Esophagus (tissue), 2 donors: Measurements from ENCODE around the gene NEMP1. TPM values are rescaled to one million over a fixed set of nuclear protein-coding genes. Genes with fewer than 3 reads are reported as not detected.

Experiments
- H3K27ac ChIP-seq, 2 donors: one replicate each; pipeline ENCODE4 v1.5.1; 2013; ENCODE audit warnings: low read depth in 2 of 2, mild to moderate bottlenecking in 2 of 2, inconsistent platforms in 1 of 2, low read length in 1 of 2, moderate library complexity in 1 of 2
- H3K27me3 ChIP-seq, 2 donors: one replicate each; pipeline ENCODE4 v1.6.1; 2013; ENCODE audit warnings: low read length in 2 of 2, control low read depth in 1 of 2, mild to moderate bottlenecking in 1 of 2; ENCODE audit not compliant: insufficient read depth in 2 of 2, control insufficient read depth in 1 of 2
- H3K36me3 ChIP-seq, 2 donors: one replicate each; pipeline ENCODE4 v1.6.1; 2013; ENCODE audit warnings: low read length in 1 of 2; ENCODE audit not compliant: control insufficient read depth in 2 of 2, insufficient read depth in 2 of 2
- H3K4me1 ChIP-seq, 2 donors: one replicate each; pipeline ENCODE4 v1.6.1; 2013; ENCODE audit warnings: low read length in 1 of 2; ENCODE audit not compliant: control insufficient read depth in 2 of 2, insufficient read depth in 2 of 2
- H3K4me3 ChIP-seq, 2 donors: one replicate each; pipeline ENCODE4 v1.5.1; 2013; ENCODE audit warnings: low read length in 2 of 2, mild to moderate bottlenecking in 2 of 2, low read depth in 1 of 2, moderate library complexity in 1 of 2
- H3K9me3 ChIP-seq, 2 donors: one replicate each; pipeline ENCODE4 v1.6.1; 2013; ENCODE audit warnings: mild to moderate bottlenecking in 2 of 2, low read depth in 1 of 2, low read length in 1 of 2, moderate library complexity in 1 of 2; ENCODE audit not compliant: control insufficient read depth in 2 of 2, insufficient read depth in 1 of 2
- WGBS, 2 donors: extraction: QIAGEN DNeasy Blood & Tissue Kit; methylation state at CpG; one replicate each; pipeline ENCODE4 v1.1.7; 2013; 5-methylcytosine and 5-hydroxymethylcytosine counted together
- polyA plus RNA-seq, 2 donors: library from polyadenylated mRNA; stranded (reverse); fragments of 200-250 nt; gene quantifications; one replicate each; pipeline ENCODE4 v1.2.3, GENCODE V29; 2013
- donor health status: healthy with polysubstance abuse.
- donor health status: Bipolar disorder and iron deficiency.

The NEMP1 gene
- polyA plus RNA-seq, 2 donors = 3.0 TPM

DNA sequence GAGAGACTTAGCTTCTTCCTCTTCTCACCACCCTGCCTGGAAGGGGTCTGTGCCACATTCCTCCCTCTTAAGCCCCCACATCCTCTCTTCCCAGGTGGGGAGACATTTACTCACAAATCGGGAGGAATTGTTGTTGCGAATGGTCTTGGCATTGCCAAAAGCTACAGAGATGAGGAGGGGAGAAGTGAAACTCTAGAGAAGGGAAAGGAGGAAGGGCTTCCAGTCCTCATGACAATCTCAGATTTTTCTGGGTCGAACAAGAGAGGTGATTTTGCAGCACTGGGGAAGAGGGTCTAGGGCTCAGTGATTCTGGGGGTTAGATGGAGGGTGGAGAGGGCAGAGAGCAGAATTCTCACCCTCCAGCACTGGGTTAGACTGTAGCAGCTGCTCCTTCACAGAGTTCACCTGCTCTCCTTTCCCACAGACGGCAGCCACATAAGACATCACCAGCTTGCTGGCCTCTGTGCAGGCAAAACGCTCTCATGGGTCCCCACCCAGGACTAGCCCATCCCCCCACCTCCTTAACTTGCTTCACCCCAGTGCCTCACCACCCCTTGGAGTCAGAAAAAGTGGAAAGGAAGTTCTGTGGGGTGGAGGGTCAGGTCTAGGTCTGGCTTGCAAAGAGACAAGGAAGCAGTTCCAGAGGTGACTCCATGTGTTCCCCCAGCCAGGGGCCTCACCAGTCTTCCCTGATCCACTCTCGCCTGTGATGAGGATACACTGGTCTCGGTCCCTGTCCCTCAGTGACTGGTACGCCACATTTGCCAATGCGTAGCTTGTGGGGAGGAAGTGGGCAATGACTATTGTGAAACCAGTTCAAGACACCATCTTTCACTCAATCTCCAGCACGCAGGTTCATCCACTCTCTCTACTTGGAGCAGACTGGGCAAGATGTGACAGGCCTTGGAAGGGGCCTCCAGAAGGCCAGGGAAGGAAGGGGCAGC, 31.4 kb downstream of the NEMP1 start:
- Histone ChIP-seq H3K4me3 (no peak overlapping the region), H3K4me1 (peaks cover 4% of the 10 kb centered on the region in 2 donors), H3K36me3 (no peaks in the 10 kb centered on the region), H3K27me3 (no peaks in the 10 kb centered on the region), H3K9me3 (no peaks in the 10 kb centered on the region), H3K27ac (no peak overlapping the region)
- WGBS, 2 donors = 60 to 73% methylated on average over 9 to 10 of the region's 10 CpGs

DNA sequence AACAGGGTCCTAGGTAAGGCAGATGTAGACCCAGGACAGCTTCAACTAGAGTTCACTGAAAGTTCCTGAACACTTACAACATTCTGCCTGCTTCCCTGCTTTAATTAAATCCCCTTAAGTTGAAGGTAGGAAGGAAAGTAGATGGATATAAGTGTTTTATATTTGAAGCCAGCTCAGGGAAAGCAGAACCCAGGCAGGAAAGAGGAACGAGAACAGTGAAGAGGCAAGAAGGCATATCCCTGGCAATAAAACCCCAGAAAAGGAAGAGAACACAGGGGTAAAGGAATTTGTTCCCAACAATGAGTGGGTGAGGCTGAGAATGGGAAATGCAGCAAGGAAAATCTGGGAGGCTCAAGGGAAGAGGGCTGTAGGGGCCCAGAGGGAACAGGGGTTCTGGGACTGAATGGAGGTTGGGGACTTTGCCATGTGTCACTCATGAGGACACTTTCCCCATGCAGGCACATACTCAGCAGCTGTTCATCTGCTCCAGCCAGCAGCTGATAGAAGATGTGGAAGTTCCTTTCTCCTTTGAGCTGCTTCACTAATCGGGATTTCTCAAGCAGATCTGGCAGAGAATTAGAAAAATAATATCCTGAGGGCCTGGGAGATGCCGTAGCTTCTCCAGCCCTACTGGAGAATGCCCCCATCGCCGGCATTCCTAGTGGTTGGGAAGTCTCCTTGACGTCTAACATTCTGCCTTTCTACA, 32.4 kb downstream of the NEMP1 start:
- 64 to 73% methylated on average over 6 of the region's 6 CpGs for WGBS, 2 donors

DNA sequence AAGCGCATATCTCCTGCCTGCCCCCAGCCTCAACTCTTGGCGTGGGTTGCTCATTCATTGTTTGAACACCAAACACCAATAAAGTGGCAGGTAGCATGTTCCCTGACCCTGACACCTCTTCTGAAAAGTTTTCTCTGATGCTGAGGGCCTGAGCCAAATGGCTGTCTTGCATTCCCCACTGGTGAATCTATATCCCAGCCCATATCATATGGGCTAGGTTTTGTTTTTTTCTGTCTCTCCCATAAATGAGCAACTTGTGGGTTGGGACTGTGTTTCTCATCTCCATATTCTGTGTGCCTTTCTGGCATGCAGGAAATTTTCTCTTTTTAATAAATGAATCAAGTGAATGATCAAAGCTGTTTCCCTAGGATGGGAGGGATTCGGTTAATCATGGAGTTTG, 33.7 kb downstream of the NEMP1 start:
- Histone ChIP-seq H3K4me3 (no peak overlapping the region), H3K9me3 (no peaks in the 10 kb centered on the region), H3K27me3 (no peaks in the 10 kb centered on the region), H3K36me3 (no peaks in the 10 kb centered on the region), H3K4me1 (peaks cover 3 to 4% of the 10 kb centered on the region in 2 donors), H3K27ac (no peak overlapping the region)
- 95% methylated on average over 3 of the region's 3 CpGs for WGBS, 2 donors

More for the DNA sequence above, 32.4 kb downstream of the NEMP1 start:
- Histone ChIP-seq H3K27me3 (no peaks in the 10 kb centered on the region), H3K4me1 (peaks cover 4% of the 10 kb centered on the region in 2 donors), H3K4me3 (no peak overlapping the region), H3K9me3 (no peaks in the 10 kb centered on the region), H3K36me3 (no peaks in the 10 kb centered on the region), H3K27ac (no peak overlapping the region)

DNA sequence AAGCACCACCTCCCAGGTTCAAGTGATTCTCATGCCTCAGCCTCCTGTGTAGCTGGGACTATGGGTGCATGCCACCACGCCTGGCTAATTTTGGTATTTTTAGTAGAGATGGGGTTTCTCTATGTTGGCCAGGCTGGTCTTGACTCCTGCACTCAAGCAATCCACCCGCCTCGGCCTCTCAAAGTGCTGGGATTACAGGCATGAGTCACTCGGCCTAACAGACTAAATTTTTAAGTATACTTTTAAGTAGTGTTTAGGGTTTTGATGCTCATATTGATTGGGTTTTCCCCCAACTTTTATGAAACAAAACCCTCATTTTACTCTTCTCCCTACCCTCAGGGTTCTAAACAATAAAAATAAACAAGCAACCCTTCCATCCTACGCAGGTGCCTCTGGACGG, 34.1 kb downstream of the NEMP1 start:
- no peaks in the 10 kb centered on the region for H3K36me3 ChIP-seq
- 82 to 84% methylated on average over 6 of the region's 6 CpGs for WGBS, 2 donors
- no peaks in the 10 kb centered on the region for H3K27me3 ChIP-seq
- no peak overlapping the region for H3K27ac ChIP-seq
- H3K9me3 ChIP-seq = no peaks in the 10 kb centered on the region
- peaks cover 2 to 4% of the 10 kb centered on the region in 2 donors for H3K4me1 ChIP-seq
- H3K4me3 ChIP-seq = no peak overlapping the region

DNA sequence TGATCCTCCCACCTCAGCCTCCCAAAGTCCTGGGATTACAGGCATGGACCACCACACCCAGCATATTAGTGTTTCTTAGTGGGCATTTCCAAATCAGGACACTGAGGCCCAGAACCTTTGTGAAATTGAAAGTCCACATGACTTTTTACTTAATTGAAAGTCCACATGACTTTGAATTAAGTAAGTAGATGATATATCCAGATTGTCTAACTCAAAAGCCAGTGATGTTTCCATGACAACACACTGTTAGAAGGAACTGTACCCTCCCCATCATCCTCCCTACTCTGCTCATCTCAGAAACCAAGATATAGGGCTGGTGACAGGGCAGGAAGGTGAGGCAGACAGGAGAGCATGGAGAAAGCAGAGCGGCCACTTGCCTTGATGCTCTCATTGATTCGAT, 35.9 kb downstream of the NEMP1 start:
- Histone ChIP-seq H3K27ac (no peak overlapping the region), H3K36me3 (no peaks in the 10 kb centered on the region), H3K4me3 (no peak overlapping the region), H3K4me1 (peaks cover 2 to 4% of the 10 kb centered on the region in 2 donors), H3K27me3 (no peaks in the 10 kb centered on the region), H3K9me3 (no peaks in the 10 kb centered on the region)
- WGBS, 2 donors = 95 to 97% methylated on average over 2 of the region's 2 CpGs

DNA sequence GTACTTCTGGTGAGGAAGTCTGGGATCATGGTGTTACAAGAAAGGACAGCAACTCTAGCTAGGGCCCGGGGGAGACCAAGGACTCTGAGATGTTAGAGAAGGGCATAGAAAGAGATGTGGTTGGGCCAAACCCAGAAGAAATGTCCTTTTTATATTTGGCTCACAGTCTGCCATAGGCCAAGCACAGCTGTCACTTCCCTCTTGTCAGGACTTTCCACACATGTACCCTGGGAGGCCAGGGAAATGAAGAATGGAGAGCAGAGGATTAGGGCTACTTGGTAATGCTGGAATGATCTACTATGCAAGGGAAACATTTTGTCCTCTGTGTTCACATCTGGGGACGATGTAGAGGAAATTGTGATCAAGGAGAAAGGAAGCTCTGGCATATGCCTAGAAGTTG, 37.8 kb downstream of the NEMP1 start:
- no peak overlapping the region for H3K4me3 ChIP-seq

DNA sequence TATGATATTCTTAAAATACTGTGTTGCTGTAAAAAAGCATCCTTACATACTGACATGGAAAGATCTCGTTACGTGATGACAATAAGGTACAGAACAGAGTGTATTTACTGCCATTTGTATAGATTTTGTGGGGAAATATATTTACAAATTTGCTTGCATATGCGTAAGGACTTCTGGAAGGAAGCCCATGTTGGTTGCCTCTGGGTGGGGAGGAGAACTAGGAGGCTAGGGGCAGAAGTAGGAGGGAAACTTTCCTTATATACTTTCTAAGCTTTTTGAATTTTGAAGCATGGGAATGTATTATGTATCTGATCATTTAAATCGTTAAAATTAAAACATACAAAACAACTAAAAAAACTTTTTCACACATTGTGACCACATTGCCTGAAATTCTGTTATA, 38.4 kb downstream of the NEMP1 start:
- no peaks in the 10 kb centered on the region for H3K27me3 ChIP-seq
- H3K9me3 ChIP-seq = no peaks in the 10 kb centered on the region
- 90 to 91% methylated on average over 4 of the region's 4 CpGs for WGBS, 2 donors
- peaks cover 0 to 2% of the 10 kb centered on the region in 2 donors for H3K4me1 ChIP-seq
- H3K4me3 ChIP-seq = no peak overlapping the region
- H3K36me3 ChIP-seq = no peaks in the 10 kb centered on the region
- H3K27ac ChIP-seq = no peak overlapping the region

More for the DNA sequence above, 37.8 kb downstream of the NEMP1 start:
- 66 to 74% methylated on average over 2 of the region's 2 CpGs for WGBS, 2 donors
- Histone ChIP-seq H3K4me1 (peaks cover 0 to 2% of the 10 kb centered on the region in 2 donors), H3K27me3 (no peaks in the 10 kb centered on the region), H3K36me3 (no peaks in the 10 kb centered on the region), H3K27ac (no peak overlapping the region), H3K9me3 (no peaks in the 10 kb centered on the region)

DNA sequence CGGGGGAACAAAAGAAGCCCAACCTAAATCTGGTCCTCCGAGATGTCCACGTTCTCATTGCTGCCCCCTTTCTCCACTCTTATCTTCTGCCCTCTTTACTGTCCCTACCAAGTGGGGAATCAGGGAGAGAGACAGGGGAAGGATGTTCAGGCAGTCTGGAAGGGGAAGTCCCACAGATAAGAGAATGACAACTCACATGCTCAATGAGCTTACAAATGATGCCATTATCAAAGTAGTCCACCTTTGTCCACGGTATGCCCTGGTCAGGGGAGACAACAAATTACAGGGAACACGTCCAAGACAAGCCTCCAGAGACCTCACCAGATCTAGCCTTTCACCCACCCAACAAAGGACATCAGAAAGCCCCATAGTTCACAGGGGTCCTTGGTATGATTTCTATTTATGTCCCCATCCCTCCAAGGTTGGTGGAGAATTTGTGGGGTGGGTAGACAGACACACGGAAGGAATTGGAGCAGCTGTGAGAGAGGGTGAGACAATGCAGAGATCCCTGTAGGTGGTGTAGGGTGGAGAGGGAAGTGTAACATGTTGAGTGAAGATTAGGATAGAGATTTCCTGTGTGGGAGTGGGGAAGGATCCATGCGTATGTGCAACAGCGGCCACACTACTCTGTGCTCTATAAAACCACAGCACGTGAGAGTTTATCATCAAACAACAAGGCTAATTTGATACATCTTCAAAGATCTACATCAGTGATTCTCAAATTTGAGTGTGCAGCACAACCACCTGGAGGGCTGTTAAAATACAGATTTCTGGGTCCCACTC, 39.4 kb downstream of the NEMP1 start:
- no peaks in the 10 kb centered on the region for H3K36me3 ChIP-seq

DNA sequence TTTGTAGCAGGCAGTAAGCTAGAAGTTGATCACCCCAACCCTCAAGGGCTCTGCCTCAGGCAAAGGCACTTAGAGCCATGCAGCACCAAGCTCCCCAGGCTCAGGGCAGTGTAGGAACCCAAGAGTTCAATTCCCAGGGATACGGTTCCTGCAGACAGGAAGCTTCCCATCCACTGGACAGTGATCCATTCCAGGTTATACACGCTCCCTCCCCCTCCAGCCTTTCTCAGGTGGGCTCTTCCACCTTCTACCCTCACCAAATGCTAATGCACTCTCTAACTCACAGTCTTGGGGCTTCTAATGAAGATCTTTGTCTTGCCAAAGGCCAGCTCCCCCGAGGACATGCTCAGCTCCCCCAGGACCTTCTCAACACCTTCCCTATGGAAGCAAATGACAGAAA, 41.3 kb downstream of the NEMP1 start:
- no peak overlapping the region for H3K27ac ChIP-seq
- no peaks in the 10 kb centered on the region for H3K9me3 ChIP-seq
- H3K27me3 ChIP-seq = no peaks in the 10 kb centered on the region
- no peaks in the 10 kb centered on the region for H3K36me3 ChIP-seq
- H3K4me3 ChIP-seq = no peak overlapping the region
- WGBS, 2 donors = 71 to 77% methylated on average over 3 of the region's 3 CpGs
- H3K4me1 ChIP-seq = no peaks in the 10 kb centered on the region

More for the DNA sequence above, 39.4 kb downstream of the NEMP1 start:
- Histone ChIP-seq H3K27me3 (no peaks in the 10 kb centered on the region), H3K4me3 (no peak overlapping the region), H3K4me1 (peaks cover 0 to 2% of the 10 kb centered on the region in 2 donors), H3K27ac (no peak overlapping the region), H3K9me3 (no peaks in the 10 kb centered on the region)
- WGBS, 2 donors = 83 to 85% methylated on average over 9 of the region's 9 CpGs
